ENCODE measurements around the gene HSFX3.
"Not testable (repeated sequence)": the region's sequence is repeated elsewhere in the genome, so short reads cannot be mapped to it uniquely, and the experiment has no call there.

The HSFX3 gene

DNA sequence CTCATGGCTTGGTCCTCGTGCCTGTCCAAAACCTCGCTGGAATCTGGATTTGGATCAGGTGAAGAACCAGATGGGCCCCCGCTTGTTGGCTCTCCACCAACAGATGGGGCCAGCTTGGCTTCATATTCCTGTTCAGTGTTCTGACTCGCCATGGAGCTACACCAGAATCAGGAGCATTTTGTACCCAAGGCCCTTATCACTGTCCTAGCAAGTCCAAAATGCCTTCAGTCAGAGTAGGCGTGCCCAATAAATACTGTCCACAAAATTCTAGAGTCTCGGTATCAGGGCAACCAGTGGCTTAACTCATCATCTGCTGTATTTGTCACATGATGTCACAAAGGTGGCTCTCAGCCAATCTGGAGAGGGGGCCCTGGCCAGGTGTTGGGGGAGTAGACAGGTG, at the start of gene HSFX3:
Gene HSFX3, minus strand, starts transcription at position 224 of the 400 bp plus-strand sequence. Its CDS starts 72 bp downstream, at position 152.
- not testable (repeated sequence) for DNase-seq

DNA sequence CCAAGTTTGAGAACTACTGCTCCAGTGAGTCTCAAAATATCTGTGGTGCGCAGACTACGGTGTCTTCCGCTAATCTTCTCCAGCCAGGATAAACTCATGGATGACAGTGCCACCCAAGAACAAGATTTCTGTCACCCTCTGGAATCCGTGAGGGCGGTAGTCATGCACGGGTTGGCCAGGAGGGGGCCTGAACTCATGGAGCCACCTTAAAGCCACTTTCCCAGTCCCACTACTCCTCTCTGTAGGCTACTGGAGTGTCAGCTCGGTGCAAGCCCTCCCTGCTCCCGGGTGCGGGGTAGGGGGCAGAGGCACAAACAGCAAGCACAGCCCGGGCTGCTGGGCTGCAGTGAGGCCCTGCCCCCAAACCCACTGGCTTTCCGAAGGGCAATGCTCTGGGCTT, 48.9 kb upstream of the HSFX3 start:
- DNase-seq: not testable (repeated sequence)

- not testable (repeated sequence) for DNase-seq
Observed at GRCh38 chrX:149595943-149596342, 46.2 kb upstream of the HSFX3 start.

- not testable (repeated sequence) for DNase-seq
Observed at GRCh38 chrX:149595214-149595613, 45.5 kb upstream of the HSFX3 start, which contains the start of gene HSFX2. Gene HSFX2 (minus strand): TSS chrX:149595314. CDS start chrX:149594700, 614 bp downstream.

DNA sequence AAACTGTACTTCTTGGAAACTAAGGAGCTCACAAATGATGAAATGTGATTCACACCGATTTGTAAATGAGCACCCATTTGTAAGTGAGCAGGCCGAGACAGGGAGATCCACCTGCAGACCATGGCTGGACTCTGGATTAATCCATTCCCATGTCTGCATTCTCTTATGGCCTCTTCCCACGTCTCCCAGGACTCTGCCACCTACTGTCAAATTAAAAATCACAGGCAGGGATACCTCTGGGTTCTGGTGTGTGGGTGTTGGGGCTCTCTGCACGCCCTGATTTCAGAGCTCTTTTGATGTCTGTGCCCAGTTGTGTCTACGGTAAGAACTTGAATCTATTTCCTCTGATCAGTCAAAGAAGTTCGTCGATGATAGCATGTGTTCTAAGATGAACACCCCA, 41.3 kb upstream of the HSFX3 start:
- DNase-seq: not testable (repeated sequence)

- DNase-seq: not testable (repeated sequence)
Observed at GRCh38 chrX:149587359-149587758, 37.6 kb upstream of the HSFX3 start, which contains the start of gene MAGEA9B. Gene MAGEA9B (minus strand): TSS chrX:149587459. CDS start chrX:149583179, 4,280 bp downstream.

GRCh38 chrX:149585631-149586030, 35.9 kb upstream of the HSFX3 start:
- DNase-seq: not testable (repeated sequence)

GRCh38 chrX:149573456-149573855, 23.7 kb upstream of the HSFX3 start:
- DNase-seq: not testable (repeated sequence)

DNA sequence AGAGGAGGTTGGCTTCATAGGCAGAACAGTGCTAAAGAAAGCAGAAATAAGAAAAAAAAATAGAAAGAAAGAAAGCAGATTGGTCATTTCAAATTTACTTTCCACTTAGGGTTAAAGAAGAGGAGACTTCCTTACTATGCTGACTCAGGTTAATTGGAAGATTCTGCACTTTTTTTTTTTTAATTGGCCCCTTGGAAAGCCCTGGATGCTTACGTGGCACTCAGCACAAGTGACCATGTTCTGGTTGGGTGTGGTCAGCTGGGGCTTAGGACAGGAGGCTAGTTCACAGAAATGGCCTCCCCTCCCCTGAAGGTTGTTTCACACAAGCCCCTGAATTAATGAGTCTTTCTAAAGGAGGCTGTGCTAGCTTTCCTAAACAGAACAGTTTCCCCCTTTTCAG, 23.0 kb upstream of the HSFX3 start:
- DNase-seq: no peak

DNA sequence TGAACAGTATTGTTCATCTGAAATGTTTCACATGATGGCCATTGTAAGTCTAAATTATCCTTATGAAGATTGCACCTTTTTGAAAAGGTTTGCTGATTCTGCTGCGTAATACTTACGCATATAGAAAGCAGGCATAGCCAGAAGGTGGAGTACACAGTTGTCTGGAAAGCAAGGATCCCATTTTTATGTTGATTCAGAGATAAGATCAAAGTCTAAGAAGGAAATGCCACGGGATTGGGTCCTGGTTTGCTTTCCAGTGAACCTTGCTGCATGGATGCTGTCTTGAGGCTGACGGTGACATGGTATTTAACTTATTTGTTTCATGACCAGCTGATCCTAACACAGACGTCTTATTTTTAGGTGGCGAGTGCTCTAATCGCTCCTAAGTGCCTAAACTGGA, 22.0 kb upstream of the HSFX3 start:
- no peak for DNase-seq

- DNase-seq: no peak
Observed at GRCh38 chrX:149570668-149571067, 20.9 kb upstream of the HSFX3 start.

GRCh38 chrX:149569770-149570169, 20.0 kb upstream of the HSFX3 start:
- no peak for DNase-seq

DNA sequence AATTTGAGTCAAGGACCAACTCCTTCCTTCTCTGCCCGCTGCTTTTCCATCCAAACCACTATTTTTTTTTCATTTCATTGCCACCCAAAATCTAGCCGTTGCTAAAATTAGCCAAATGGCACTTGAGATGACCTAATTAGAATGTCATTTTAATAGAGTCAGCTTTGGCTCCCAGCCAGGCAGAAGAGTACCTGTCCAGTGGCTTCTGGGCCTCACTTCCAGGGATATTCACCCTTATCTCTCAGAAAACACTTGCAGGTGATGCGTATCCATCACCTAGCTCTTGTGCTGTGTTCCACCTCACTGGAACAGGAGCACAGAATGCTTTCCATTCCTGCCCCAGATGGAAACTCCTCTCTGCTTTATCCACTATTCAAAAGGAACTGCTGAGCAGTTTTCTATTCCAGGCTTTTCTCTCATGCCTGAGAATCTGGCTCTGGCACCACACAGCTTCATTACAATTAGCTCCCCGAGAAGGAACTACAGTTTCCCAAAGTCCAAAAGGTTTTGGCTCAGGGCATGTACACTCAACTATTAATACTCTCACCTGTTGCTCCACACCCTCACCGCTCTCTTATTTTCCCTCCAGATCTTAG, 19.1 kb upstream of the HSFX3 start:
- DNase-seq: no peak

- DNase-seq: no peak
Observed at GRCh38 chrX:149567621-149568417, 18.1 kb upstream of the HSFX3 start.

DNA sequence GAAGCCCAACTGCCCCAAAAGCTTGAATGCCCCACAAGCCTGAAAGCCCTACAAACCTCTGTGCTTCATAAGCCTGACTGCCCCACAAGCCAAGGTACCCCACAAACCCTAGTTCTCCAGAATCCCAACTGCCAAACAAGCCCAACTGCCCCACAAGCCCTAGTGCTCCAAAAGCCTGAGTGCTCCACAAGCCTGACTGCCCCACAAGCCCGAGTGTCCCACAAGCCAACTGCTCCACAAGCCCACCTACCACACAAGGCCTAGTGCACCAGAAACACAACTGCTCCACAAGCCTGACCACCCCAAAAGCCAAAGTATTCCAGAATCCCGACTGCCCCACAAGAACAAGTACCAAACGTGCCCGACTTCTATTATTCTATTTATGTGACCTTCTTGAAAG, 13.6 kb upstream of the HSFX3 start:
- no peak for DNase-seq

- DNase-seq: not testable (repeated sequence)
Observed at GRCh38 chrX:149555251-149555650, 5.5 kb upstream of the HSFX3 start.

DNA sequence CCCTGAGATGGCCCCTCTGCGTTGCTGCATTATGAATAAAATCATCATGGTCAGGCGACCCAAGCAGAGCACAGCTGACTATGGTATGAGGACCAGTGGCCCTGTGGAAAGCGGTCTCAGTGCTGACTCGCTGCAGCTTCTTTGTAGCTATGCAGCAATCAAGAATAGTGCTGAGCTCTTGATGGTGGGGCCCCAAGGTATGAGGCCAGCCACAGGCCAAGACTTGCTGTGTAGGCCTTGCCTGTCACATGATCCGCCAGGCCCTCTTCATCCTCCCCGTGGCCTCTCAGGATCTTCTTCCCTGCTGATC, 2.2 kb upstream of the HSFX3 start:
- not testable (repeated sequence) for DNase-seq

DNA sequence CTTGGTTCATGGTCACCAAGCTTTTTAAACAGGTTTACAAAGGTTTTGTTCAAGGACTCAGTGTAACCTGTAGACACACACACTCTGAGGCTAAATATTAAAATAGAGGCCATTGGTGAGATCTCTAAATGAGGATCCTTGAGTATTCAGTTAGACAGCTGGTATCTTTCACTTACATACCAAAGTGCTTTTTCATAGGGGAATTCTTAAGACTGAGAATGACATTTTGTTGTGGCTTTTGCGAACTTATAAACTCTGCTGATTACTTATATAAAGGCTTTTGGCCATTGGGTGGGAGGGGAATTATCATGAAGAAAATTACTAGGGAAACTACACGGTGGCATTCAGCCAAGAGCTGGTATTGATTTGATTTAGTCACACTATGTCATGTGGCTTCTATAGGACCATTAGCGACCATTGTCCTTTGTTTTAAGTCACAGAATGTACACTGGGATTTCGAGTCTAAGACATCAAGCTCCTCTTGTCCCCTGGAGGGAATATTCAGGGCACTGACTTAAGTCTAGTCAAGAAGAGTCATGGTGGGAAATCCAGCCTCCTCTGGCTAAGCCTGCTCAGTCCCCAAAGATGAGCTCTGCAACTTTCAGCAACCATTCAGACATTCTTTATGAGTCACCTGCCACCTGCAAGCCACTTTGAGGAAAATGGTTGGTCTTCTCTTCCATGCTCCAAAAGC, 1.7 kb upstream of the HSFX3 start:
- not testable (repeated sequence) for DNase-seq

- DNase-seq: not testable (repeated sequence)
Observed at GRCh38 chrX:149550454-149550853, 730 bp upstream of the HSFX3 start.

GRCh38 chrX:149547782-149548181, 1.9 kb downstream of the HSFX3 start:
- not testable (repeated sequence) for DNase-seq

- not testable (repeated sequence) for DNase-seq
Observed at GRCh38 chrX:149546962-149547361, 2.8 kb downstream of the HSFX3 start.

DNA sequence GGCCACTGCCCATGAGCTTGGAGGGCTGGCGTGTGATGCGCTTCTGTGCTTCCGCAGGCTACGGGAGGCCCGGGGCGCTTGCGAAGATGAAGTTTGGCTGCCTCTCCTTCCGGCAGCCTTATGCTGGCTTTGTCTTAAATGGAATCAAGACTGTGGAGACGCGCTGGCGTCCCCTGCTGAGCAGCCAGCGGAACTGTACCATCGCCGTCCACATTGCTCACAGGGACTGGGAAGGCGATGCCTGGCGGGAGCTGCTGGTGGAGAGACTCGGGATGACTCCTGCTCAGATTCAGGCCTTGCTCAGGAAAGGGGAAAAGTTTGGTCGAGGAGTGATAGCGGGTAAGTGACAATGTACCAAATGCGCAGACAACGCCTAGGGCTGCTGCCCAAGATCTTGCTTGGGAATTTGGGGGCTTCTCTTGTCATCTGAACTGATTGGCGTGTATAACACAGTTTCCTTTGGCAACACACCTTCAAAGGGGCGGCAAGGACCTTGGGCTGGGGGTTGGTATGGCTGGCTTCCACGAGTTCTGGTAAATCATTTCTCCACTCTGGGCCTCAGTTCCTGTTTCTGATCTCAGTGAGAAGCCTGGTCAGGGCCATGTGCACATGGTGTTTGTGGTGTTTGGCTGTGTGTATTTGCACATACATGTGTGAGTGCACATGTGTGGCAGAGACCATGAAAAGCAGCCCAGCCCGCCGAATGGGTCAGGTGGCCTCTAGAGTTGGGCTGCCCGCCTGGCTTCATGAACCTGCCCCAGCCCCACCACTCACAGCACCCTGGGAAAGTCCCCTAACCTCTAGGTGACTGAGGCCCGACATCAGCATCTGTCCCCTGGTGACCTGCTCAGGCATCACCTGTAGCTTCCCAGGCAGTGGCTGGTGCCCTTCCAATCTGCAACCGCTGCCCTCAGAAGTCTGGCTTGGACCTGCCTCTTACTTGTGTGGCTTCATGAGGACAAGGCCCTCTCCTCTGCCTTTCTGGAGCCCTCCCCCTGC, 3.9 kb downstream of the HSFX3 start:
- DNase-seq: not testable (repeated sequence)
